ENCODE data around the gene FAM149A. TPM values are rescaled to one million over a fixed set of nuclear protein-coding genes. Genes with fewer than 3 reads are reported as not detected.
A peak's percentile ranks its signal among the peaks of the same experiment; 100 is the strongest.

FAM149A gene
- total RNA-seq, 2 donors from 2014 or later, result 9.9 to 12.8 TPM

- H3K4me1 ChIP-seq (ENCODE audit: control insufficient read depth in 1 of 2, low read depth in 2 of 2), result no peaks in the 10 kb centered on the region
- H3K4me3 ChIP-seq, result no peak overlapping the region
- DNase-seq (ENCODE audit: low spot score) (no peak), ATAC-seq (ENCODE audit: insufficient number of reproducible peaks, low FRiP score, low read depth) (no peak)
- H3K36me3 ChIP-seq, result no peaks in the 10 kb centered on the region
- no peaks in the 10 kb centered on the region for H3K9me3 ChIP-seq
- no peak for TF ChIP-seq CTCF (IDR thresholded peaks at IDR 0.05)
- no peak overlapping the region for H3K27ac ChIP-seq
- no peaks in the 10 kb centered on the region for H3K27me3 ChIP-seq (replicated peaks; ENCODE audit: insufficient read depth)
These were observed 66.5 kb downstream of the FAM149A start for GRCh38 chr4:186170966-186171365.

GRCh38 chr4:186172546-186172945 lies 68.0 kb downstream of the FAM149A start:
- Histone ChIP-seq H3K9me3 (no peaks in the 10 kb centered on the region), H3K27ac (no peak overlapping the region), H3K4me1 (ENCODE audit: control insufficient read depth in 1 of 2, low read depth in 2 of 2) (no peaks in the 10 kb centered on the region), H3K36me3 (no peaks in the 10 kb centered on the region), H3K4me3 (no peak overlapping the region), H3K27me3 (replicated peaks; ENCODE audit: insufficient read depth) (no peaks in the 10 kb centered on the region)
- DNase-seq (ENCODE audit: low spot score) (no peak), ATAC-seq (ENCODE audit: insufficient number of reproducible peaks, low FRiP score, low read depth) (no peak)
- TF ChIP-seq CTCF (IDR thresholded peaks at IDR 0.05), result no peak

GRCh38 chr4:186188107-186188506 lies 83.6 kb downstream of the FAM149A start:
- Histone ChIP-seq H3K4me3 (no peak overlapping the region), H3K4me1 (ENCODE audit: control insufficient read depth in 1 of 2, low read depth in 2 of 2) (peaks cover 5 to 25% of the 10 kb centered on the region in 2 donors), H3K27me3 (replicated peaks; ENCODE audit: insufficient read depth) (no peaks in the 10 kb centered on the region), H3K36me3 (no peaks in the 10 kb centered on the region), H3K9me3 (no peaks in the 10 kb centered on the region), H3K27ac (no peak overlapping the region)
- DNase-seq (ENCODE audit: low spot score) (no peak), ATAC-seq (ENCODE audit: insufficient number of reproducible peaks, low FRiP score, low read depth) (no peak)
- TF ChIP-seq CTCF (IDR thresholded peaks at IDR 0.05), result no peak

- H3K4me1 ChIP-seq (ENCODE audit: control insufficient read depth in 1 of 2, low read depth in 2 of 2), result peaks cover 5 to 40% of the 10 kb centered on the region in 2 donors
- peak overlapping the region; percentile 92 for H3K4me3 ChIP-seq
- H3K27me3 ChIP-seq (replicated peaks; ENCODE audit: insufficient read depth), result no peaks in the 10 kb centered on the region
- no peak for TF ChIP-seq CTCF (IDR thresholded peaks at IDR 0.05)
- DNase-seq (ENCODE audit: low spot score) (no peak), ATAC-seq (ENCODE audit: insufficient number of reproducible peaks, low FRiP score, low read depth) (no peak)
- no peaks in the 10 kb centered on the region for H3K36me3 ChIP-seq
- no peaks in the 10 kb centered on the region for H3K9me3 ChIP-seq
- peak overlapping the region; percentile 96 to 97 for H3K27ac ChIP-seq
These were observed 85.2 kb downstream of the FAM149A start for GRCh38 chr4:186189656-186190055.

- Histone ChIP-seq H3K4me1 (ENCODE audit: control insufficient read depth in 1 of 2, low read depth in 2 of 2) (peaks cover 5 to 40% of the 10 kb centered on the region in 2 donors), H3K27ac (peak overlapping the region; percentile 96 to 97), H3K36me3 (no peaks in the 10 kb centered on the region), H3K9me3 (no peaks in the 10 kb centered on the region), H3K4me3 (peak overlapping the region; percentile 92), H3K27me3 (replicated peaks; ENCODE audit: insufficient read depth) (no peaks in the 10 kb centered on the region)
- DNase-seq (ENCODE audit: low spot score), result no peak
- no peak for TF ChIP-seq CTCF (IDR thresholded peaks at IDR 0.05)
- peak; percentile 48 for ATAC-seq (ENCODE audit: insufficient number of reproducible peaks, low FRiP score, low read depth)
These were observed 86.2 kb downstream of the FAM149A start for GRCh38 chr4:186190581-186191199.

Measured in thoracic aorta (tissue), 2 donors.